T-helper 2 cell (primary cell): ENCODE data around the gene PLCL1.

Experiments used
- DNase-seq, 5 experiments: peaks; one replicate each; pipeline versions ENCODE4 v3.0.0 to v3.0.0-alpha.2; 2012 to 2022

PLCL1 gene

DNA sequence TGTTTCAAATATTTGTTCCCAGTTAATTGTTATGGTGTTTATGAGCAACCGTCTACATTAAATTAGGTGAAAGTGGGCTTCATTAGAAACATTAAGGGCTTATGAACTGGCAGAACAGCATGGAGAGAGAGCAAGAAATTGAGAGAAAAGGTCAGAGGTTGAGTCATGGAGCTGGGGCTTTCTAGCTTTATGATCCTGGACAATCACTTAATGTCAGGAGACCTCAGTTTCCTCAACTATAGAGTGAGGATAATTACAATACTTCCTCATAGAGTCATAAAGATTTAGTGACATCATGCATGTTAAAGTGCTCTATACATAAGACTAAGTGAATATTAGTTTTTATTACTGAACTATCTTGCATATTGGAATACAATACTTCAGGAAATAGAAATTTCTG is 83.9 kb downstream of the PLCL1 start:
- DNase-seq: no peak

DNA sequence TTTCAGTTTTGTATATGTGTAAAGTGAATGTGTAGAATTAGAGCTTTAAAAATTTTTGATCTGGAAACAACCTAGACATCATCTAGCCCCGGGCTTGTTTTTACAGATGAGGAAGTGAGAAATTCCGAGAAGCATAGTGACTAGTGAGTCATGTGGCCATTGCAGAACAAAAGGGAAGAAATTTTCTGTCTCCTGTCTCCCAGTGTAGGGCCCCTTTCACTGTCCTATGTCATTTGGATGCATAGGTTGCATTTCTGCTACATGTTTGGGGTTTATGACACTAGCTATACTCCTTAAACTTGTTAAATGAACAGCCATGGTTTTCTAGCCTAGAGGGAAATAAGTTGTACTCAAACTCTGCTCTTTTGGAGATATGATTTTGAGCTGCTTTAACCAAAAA is 84.6 kb downstream of the PLCL1 start:
- peak in 1 of 5 experiments; percentile 79 for DNase-seq

DNA sequence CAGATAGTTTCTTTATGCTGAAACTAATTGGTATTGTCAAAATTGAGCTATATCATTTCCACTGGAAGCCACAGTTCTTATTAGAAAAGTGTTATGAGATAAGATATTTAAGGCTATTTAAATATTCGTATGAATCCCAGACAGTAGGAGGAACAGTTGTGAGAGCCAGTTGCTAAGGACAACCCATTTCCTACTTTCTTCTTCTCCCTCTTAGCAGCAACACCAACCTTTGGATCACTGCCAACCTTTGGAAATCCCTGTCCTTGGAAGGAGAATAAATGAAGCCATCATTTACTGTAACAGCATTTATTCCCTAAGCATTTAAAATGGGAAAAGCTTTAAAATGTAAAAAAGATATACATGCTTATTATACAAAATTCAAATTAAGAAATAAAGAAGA is 85.8 kb downstream of the PLCL1 start:
- no peak for DNase-seq

DNA sequence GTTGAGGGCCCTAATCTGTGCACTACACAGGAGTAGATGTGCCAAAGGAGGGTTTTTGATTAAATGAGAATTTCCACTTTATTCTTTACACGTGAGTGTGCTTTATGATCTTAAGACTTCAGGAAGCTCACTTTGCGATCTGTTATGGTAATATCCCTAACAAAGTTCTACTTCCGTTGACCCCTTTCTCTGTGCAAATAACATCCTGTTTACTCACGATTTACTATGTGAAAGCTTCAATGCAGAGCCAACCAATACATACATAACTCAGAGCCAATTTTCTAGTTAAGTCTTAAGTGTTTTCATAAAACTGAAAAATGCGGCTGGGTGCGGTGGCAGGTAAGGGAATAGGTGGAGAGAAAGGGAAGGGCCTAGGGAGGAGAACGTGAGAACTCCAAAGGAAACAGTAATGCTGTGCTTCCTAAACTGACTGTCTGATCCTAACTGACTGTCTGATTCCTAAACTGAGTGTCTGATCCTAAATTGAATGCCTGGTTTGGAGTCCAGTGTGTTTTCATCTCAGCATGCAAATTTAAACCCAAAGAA is 87.6 kb downstream of the PLCL1 start:
- peak in 1 of 5 experiments; percentile 66 for DNase-seq

DNA sequence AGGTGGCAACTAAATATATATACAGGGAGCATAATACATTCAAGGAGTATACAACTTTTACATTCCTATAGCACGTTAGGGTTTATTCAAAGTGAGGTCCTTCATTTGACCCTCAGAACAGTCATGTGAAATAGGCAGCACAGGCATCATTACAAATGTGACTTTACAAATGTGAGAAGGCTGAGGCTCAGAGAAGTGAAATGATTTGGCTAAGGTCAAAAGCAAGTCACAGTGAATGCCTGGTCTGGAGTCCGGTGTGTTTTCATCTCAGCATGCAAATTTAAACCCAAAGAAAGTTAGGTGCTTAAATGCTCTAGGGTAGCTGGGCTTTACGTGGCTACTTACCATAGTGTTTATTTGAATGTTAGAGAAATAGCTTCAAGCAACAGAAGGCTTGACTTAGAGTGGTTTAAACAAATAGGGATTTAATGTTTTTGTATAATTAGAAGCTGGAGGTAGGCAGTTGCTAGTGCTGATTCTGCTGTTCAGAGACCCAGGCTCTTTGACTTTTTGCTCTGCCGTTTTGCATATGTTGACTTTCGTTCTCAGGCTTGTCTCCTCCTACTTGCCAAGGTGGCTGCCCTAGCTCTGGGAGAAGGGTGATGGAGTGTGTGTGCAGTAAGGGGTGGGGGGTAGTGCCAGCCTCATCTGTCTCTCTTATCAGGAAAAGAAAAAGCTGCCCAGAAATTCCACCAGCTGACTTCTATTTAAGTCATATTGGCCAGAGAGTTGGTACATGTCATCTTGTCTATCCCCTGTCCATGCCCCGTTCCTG is 89.2 kb downstream of the PLCL1 start:
- DNase-seq: peak in 1 of 5 experiments; percentile 33

GRCh38 chr2:197894751-197895274 is 90.4 kb downstream of the PLCL1 start:
- no peak for DNase-seq

DNA sequence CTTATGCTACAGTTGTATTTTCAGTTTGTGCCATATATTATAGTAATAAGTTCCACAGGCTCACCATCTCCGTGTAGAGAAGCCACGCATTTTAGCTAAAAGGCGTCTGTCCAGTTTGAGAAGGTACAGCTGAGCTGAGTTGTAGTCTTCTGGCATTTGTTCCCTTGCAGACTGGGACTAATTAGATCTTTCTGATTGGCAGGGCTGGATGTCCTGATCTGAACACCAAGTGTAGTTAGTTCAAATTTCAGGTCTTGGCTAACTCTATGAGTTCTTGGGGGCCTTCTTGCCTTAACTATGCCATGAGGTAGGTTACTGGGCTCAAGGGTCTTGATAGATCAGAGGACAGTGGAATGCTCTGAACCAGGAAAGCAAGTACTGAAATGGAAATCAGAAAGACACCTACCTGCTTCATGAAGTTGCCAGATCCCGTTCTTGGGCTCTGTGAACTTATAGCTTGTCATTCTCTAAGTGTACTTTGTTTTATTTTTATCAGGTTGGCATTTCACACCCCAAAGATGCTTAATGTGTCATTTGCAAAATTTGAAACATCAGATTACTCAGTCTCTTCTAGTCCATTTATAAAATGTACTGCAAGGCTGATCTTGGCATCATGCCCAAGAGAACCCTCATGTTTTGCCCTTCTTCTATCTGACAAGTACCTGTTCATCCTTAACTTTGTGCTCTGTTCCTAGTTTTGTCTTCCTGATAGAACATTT is 93.7 kb downstream of the PLCL1 start:
- DNase-seq: no peak

DNA sequence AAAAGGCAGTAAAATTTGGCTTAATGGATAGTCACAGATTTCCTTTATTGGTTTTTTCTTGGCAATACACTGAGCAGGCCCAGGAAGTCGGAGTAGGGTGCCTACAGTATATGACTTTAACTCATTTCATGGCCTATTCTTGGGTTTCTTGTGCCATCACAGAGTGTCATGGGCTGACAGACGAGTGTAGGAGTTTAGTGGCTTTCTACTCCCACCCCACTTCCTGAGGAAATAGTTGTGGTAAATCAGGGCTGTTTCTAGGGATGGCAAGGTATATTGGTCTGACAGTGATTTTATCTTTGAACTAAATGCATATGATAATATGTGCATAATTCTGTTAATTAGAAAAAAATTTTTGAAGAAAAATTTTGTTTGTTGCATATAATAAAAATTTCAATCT is 100.1 kb downstream of the PLCL1 start:
- DNase-seq: peak in 1 of 5 experiments; percentile 90

DNA sequence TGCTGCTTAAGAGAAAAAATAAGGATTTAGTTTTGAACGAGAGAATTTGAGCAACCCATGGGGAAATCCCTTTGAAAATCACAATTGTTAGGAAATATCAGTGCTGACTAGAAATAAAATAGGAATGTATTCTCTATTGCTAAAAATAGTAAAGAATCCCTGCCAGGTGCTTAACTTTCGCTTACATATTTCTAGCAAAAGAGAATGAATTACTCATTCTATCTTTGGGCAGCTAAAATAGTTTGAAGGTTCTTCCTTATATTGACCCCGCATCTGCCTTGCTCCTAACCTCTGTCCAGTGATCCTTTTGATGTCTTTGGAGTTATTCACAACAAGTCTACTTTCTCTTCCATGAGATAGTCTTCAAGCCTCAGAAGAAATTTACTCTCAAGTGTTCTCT is 103.8 kb downstream of the PLCL1 start:
- no peak for DNase-seq

DNA sequence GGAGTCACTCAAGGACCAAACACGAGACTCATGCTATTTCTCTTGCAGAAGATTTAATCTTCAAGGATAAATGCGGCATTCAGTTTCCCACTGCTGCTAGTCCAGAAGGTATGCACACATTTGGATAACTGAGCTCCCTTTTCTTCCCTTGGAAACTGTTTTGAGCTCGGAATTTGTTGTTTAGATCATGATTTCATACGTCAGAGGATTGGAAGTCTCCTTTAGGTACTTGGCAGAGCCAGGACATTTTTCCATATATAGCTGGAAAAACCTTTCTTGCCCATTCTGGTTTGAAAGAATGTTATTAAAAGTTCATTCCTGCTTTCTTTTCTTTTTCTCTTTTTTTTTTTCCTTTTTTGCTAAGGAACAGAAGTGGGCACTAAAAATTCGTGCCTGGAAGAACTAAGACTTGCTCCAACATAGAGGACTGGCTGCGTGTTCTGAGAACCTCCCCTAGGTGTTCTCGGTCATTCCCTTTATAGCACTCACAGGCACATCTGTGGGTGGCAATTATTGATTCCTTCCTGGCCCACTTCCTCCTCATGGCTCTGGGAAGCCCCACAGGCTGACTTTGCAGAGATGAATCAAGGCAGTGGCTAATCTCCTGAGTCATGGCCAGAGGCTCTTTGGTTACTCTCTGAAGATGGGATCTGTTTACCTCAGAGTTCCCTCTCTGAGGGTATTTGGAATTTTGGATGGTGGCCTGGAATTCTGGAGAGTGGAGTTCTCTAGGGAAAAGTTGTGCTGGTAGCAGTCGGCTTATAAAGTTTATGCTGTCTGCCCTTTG is 104.8 kb downstream of the PLCL1 start:
- DNase-seq: no peak

DNA sequence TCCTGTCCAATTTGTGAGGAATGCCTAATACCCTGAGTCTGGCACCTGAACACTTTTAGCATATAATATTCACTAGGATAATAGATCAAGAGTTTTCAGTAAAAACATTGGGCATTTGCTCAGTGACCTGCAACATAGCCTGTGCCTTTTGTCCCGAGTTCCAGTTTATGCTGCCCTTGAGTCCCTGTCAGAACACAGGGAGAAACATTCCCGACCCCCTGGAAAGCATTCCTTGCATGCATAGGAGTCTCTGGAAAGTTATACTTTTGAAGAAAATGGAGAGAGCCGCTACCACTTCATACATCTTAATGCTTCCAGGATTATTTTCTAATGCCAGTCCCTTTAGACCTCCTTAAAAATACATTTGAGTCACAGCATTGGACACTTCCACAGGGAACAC is 107.3 kb downstream of the PLCL1 start:
- DNase-seq: no peak

DNA sequence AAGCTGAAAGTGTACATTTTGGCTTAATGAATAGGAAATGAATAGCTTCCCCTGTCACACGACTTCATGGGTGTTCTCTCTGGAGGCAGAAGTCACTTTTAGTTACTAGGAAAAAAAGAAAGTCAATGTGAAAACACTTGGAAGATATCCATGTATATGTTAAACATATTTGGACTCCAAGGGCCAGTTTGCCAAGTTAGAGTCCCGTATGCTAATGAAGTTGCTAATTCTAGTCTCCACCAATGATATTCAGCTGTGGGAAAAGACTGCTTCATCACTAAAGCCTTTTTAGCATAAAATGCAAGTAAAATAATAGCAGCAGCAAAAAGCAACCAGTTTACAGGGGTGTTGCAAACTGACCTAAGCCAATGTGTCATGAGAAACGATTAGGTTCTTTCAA is 108.7 kb downstream of the PLCL1 start:
- DNase-seq: no peak

GRCh38 chr2:197914778-197915177 is 110.4 kb downstream of the PLCL1 start:
- DNase-seq: no peak

GRCh38 chr2:197915548-197916265 is 111.3 kb downstream of the PLCL1 start:
- DNase-seq: no peak

DNA sequence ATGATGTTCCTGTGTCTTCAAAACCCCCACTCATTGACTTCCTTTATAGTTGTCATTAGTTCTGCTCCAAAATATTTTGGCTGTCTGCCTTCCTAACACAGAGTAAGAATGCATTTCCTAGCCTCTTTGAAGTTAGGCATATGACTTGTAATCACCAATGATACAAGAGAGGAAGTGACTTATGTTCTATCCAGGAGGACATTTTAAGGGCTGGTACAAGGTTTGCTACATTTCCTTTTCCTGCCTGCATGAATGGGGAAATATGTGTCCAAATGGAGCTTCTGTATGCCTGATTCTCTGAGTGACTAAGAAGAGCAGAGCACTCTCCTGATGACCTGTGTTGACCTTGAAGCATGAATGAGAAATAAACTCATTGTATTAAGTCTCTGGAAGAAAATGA is 115.1 kb downstream of the PLCL1 start:
- no peak for DNase-seq

- DNase-seq: no peak
Observed at GRCh38 chr2:197920088-197920487, 115.7 kb downstream of the PLCL1 start.

- no peak for DNase-seq
Observed at GRCh38 chr2:197920592-197921201, 116.3 kb downstream of the PLCL1 start.

- no peak for DNase-seq
Observed at GRCh38 chr2:197924483-197924882, 120.1 kb downstream of the PLCL1 start.

DNA sequence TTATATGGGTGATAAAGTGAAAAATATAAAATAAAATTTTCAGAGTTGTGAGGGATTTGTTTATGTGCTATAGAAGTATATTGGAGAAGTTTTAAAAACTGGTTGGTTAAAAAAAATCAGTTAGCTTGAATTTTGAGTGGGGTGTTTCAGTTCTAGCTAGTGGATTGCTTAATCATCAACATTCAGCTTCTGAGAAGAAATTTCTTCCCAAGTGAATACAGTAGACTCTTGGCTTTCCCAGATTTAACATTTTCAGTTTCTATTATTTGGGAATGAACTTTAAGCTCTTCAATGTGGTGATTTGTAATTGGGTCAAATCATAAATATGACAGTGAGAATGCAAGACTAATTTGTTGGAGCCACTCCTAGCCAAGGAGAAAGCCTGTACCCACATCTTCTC is 120.8 kb downstream of the PLCL1 start:
- no peak for DNase-seq

GRCh38 chr2:197925976-197926375 is 121.6 kb downstream of the PLCL1 start:
- DNase-seq: no peak

GRCh38 chr2:197926673-197927072 is 122.3 kb downstream of the PLCL1 start:
- DNase-seq: peak in 1 of 5 experiments; percentile 64

DNA sequence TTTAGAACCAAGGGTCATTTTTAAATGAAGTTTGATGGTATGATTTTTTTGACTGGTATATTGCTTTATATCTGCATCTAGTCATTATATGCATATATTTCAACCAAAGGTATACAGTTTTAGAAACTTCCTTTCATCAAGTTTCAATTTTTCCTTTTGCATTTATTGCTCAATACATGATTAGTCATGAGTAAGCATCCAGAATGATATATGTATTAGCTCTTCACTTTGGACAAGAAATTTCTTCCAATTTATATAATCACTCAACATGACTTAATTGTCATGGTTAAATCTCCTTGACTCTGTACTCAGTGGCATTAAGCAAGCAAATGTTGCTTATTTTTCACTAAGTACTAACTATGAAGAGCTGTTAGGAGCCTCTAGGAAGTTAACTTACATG is 123.6 kb downstream of the PLCL1 start:
- DNase-seq: no peak
